ENCODE results near the gene WWOX. TPM values are rescaled to one million over a fixed set of nuclear protein-coding genes. Genes with fewer than 3 reads are reported as not detected.

WWOX gene
- total and polyA plus RNA-seq, 7 donors, result 7.1 to 46.8 (median 16.1) TPM

- Histone ChIP-seq H3K9me3 (no peaks in the 10 kb centered on the region), H3K4me3 (no peak overlapping the region), H3K27ac (no peak overlapping the region), H3K36me3 (no peaks in the 10 kb centered on the region), H3K27me3 (no peaks in the 10 kb centered on the region), H3K4me1 (peaks cover 0 to 10% (median 3%) of the 10 kb centered on the region in 4 donors)
- WGBS, 2 donors, result 34 to 72% methylated on average over 10 of the region's 10 CpGs
- intact Hi-C loops (cut with DNase I), result no loop called here
- no peak for TF ChIP-seq POLR2A (IDR thresholded peaks at IDR 0.05)
- TF ChIP-seq EP300 (IDR thresholded peaks at IDR 0.05), result no peak
- no peak for TF ChIP-seq CTCF (IDR thresholded peaks at IDR 0.05)
- TF ChIP-seq POLR2AphosphoS5 (IDR thresholded peaks at IDR 0.05), result no peak
- DNase-seq, result no peak
Measured at GRCh38 chr16:79089735-79090284, 990.4 kb downstream of the WWOX start.

GRCh38 chr16:79090966-79091365, 991.5 kb downstream of the WWOX start:
- WGBS, 2 donors, result 67 to 89% methylated on average over 4 of the region's 4 CpGs
- Histone ChIP-seq H3K27me3 (no peaks in the 10 kb centered on the region), H3K27ac (no peak overlapping the region), H3K4me1 (peaks cover 0 to 10% (median 3%) of the 10 kb centered on the region in 4 donors), H3K36me3 (no peaks in the 10 kb centered on the region), H3K4me3 (no peak overlapping the region), H3K9me3 (no peaks in the 10 kb centered on the region)
- no peak for DNase-seq
- no peak for TF ChIP-seq POLR2A (IDR thresholded peaks at IDR 0.05)
- no peak for TF ChIP-seq EP300 (IDR thresholded peaks at IDR 0.05)
- intact Hi-C loops (cut with DNase I), result no loop called here

- DNase-seq, result no peak
- intact Hi-C loops (cut with DNase I), result no loop called here
- no peaks in the 10 kb centered on the region for H3K36me3 ChIP-seq
- TF ChIP-seq EP300 (IDR thresholded peaks at IDR 0.05) (no peak), POLR2A (IDR thresholded peaks at IDR 0.05) (no peak), POLR2AphosphoS5 (IDR thresholded peaks at IDR 0.05) (no peak), CTCF (IDR thresholded peaks at IDR 0.05) (no peak)
- no peak overlapping the region for H3K27ac ChIP-seq
- 89 to 93% methylated on average over 5 of the region's 5 CpGs for WGBS, 2 donors
- no peaks in the 10 kb centered on the region for H3K27me3 ChIP-seq
- H3K9me3 ChIP-seq, result no peaks in the 10 kb centered on the region
- no peak overlapping the region for H3K4me3 ChIP-seq
- H3K4me1 ChIP-seq, result peaks cover 0 to 10% (median 3%) of the 10 kb centered on the region in 4 donors
Measured at GRCh38 chr16:79092846-79093245, 993.4 kb downstream of the WWOX start.

GRCh38 chr16:79093554-79093967, 994.1 kb downstream of the WWOX start:
- DNase-seq, result no peak
- intact Hi-C loops (cut with DNase I), result no loop called here
- H3K27ac ChIP-seq, result no peak overlapping the region
- H3K4me1 ChIP-seq, result peaks cover 0 to 10% (median 3%) of the 10 kb centered on the region in 4 donors
- H3K36me3 ChIP-seq, result no peaks in the 10 kb centered on the region
- H3K27me3 ChIP-seq, result no peaks in the 10 kb centered on the region
- H3K4me3 ChIP-seq, result no peak overlapping the region
- 39 to 86% methylated on average over 10 of the region's 10 CpGs for WGBS, 2 donors
- no peaks in the 10 kb centered on the region for H3K9me3 ChIP-seq
- TF ChIP-seq CTCF (IDR thresholded peaks at IDR 0.05) (no peak), POLR2A (IDR thresholded peaks at IDR 0.05) (no peak), POLR2AphosphoS5 (IDR thresholded peaks at IDR 0.05) (no peak), EP300 (IDR thresholded peaks at IDR 0.05) (no peak)

- no peak for DNase-seq
- no peaks in the 10 kb centered on the region for H3K9me3 ChIP-seq
- 91 to 92% methylated on average over 7 of the region's 7 CpGs for WGBS, 2 donors
- no peaks in the 10 kb centered on the region for H3K36me3 ChIP-seq
- no peaks in the 10 kb centered on the region for H3K27me3 ChIP-seq
- intact Hi-C loops (cut with DNase I), result no loop called here
- no peaks in the 10 kb centered on the region for H3K4me1 ChIP-seq
- no peak overlapping the region for H3K27ac ChIP-seq
- no peak overlapping the region for H3K4me3 ChIP-seq
- no peak for TF ChIP-seq EP300 (IDR thresholded peaks at IDR 0.05)
- no peak for TF ChIP-seq POLR2AphosphoS5 (IDR thresholded peaks at IDR 0.05)
Measured at GRCh38 chr16:79096246-79096645, 996.8 kb downstream of the WWOX start.

- no peaks in the 10 kb centered on the region for H3K9me3 ChIP-seq
- no peak for DNase-seq
- H3K4me3 ChIP-seq, result no peak overlapping the region
- 80 to 89% methylated on average over 7 of the region's 7 CpGs for whole genome bisulfite sequencing, 2 donors
- H3K27ac ChIP-seq, result no peak overlapping the region
- H3K36me3 ChIP-seq, result no peaks in the 10 kb centered on the region
- H3K4me1 ChIP-seq, result no peaks in the 10 kb centered on the region
- TF ChIP-seq EP300 (IDR thresholded peaks at IDR 0.05), result no peak
- TF ChIP-seq CTCF (IDR thresholded peaks at IDR 0.05), result no peak
- intact Hi-C loops (cut with DNase I), result no loop called here
- no peaks in the 10 kb centered on the region for H3K27me3 ChIP-seq
Measured at GRCh38 chr16:79097166-79097565, 997.7 kb downstream of the WWOX start.
